Thyroid gland (tissue), 4 donors: Measurements from ENCODE around the gene RPL27.

ENCODE experiments used
- CTCF ChIP-seq, 6 experiments: fragments of 200-600 bp in 3 of 6; fragments of 450-650 bp in 3 of 6; sonication (generic) in 3 of 6; IDR thresholded peaks; one replicate each; pipeline ENCODE4 v1.5.1; 2016 to 2019; ENCODE audit warnings: antibody characterized with exemption in 6 of 6, mild to moderate bottlenecking in 2 of 6, inconsistent platforms in 1 of 6, moderate library complexity in 1 of 6
- POLR2A ChIP-seq, 2 donors: fragments of 450-650 bp; IDR thresholded peaks; one replicate each; pipeline ENCODE4 v1.6.1; 2017; ENCODE audit warnings: antibody characterized with exemption in 2 of 2, mild to moderate bottlenecking in 2 of 2, moderate library complexity in 1 of 2

GRCh38 chr17:43026595-43026994, 28.4 kb downstream of the RPL27 start:
- TF ChIP-seq CTCF (IDR thresholded peaks at IDR 0.05) = no peak
- TF ChIP-seq POLR2A (IDR thresholded peaks at IDR 0.05) = no peak
